Daoy (cell line): ENCODE measurements around the gene CD2AP. TPM values are rescaled to one million over a fixed set of nuclear protein-coding genes. Genes with fewer than 3 reads are reported as not detected.
"Not testable (repeated sequence)": the region's sequence is repeated elsewhere in the genome, so short reads cannot be mapped to it uniquely, and the experiment has no call there.

Experiments used
- DNase-seq: peaks from one replicate; pipeline ENCODE4 v3.0.0-alpha.2; 2015; ENCODE audit warnings: low read depth
- total RNA-seq: library from RNA; depleted of rRNA; stranded (reverse); fragments of >200 nt; shearing (Covaris generic); gene quantifications from 2 replicates; pipeline ENCODE4 v1.2.3, GENCODE V29; 2014

CD2AP gene
- total RNA-seq, 1 experiment from 2014 or later: 53.8 TPM

- DNase-seq: not testable (repeated sequence)
These were observed 89.0 kb downstream of the CD2AP start for GRCh38 chr6:47566602-47567001.

- DNase-seq: no peak
These were observed 90.0 kb downstream of the CD2AP start for GRCh38 chr6:47567586-47567985.

GRCh38 chr6:47571488-47571887 is 93.9 kb downstream of the CD2AP start:
- no peak for DNase-seq

GRCh38 chr6:47573109-47573508 is 95.5 kb downstream of the CD2AP start:
- DNase-seq: no peak

- no peak for DNase-seq
These were observed 97.2 kb downstream of the CD2AP start for GRCh38 chr6:47574789-47575188.

GRCh38 chr6:47579040-47579439 is 101.5 kb downstream of the CD2AP start:
- DNase-seq: peak; percentile 54

- no peak for DNase-seq
These were observed 104.0 kb downstream of the CD2AP start for GRCh38 chr6:47581591-47581990.

GRCh38 chr6:47587493-47587892 is 109.9 kb downstream of the CD2AP start:
- no peak for DNase-seq

- DNase-seq: no peak
These were observed 114.7 kb downstream of the CD2AP start for GRCh38 chr6:47592131-47592840.

- no peak for DNase-seq
These were observed 116.4 kb downstream of the CD2AP start for GRCh38 chr6:47593979-47594378.

- DNase-seq: no peak
These were observed 118.2 kb downstream of the CD2AP start for GRCh38 chr6:47595785-47596184.

GRCh38 chr6:47598367-47598766 is 120.8 kb downstream of the CD2AP start:
- DNase-seq: no peak

GRCh38 chr6:47599512-47599911 is 121.9 kb downstream of the CD2AP start:
- no peak for DNase-seq

- DNase-seq: no peak
These were observed 125.6 kb downstream of the CD2AP start for GRCh38 chr6:47603227-47603626.

GRCh38 chr6:47603995-47604394 is 126.4 kb downstream of the CD2AP start:
- no peak for DNase-seq

GRCh38 chr6:47621838-47622449 is 144.4 kb downstream of the CD2AP start:
- DNase-seq: no peak

- no peak for DNase-seq
These were observed 149.2 kb downstream of the CD2AP start for GRCh38 chr6:47626782-47627181.

- no peak for DNase-seq
These were observed 151.1 kb downstream of the CD2AP start for GRCh38 chr6:47628448-47629272.

- DNase-seq: no peak
These were observed 152.4 kb downstream of the CD2AP start for GRCh38 chr6:47629954-47630353.

- DNase-seq: no peak
These were observed 153.0 kb downstream of the CD2AP start for GRCh38 chr6:47630587-47630986.

GRCh38 chr6:47631269-47631772 is 153.7 kb downstream of the CD2AP start:
- peak; percentile 30 for DNase-seq

- no peak for DNase-seq
These were observed 154.2 kb downstream of the CD2AP start for GRCh38 chr6:47631797-47632196.

- DNase-seq: peak; percentile 16
These were observed 155.6 kb downstream of the CD2AP start for GRCh38 chr6:47633141-47633540.
